Esophagus (tissue), 2 donors: ENCODE results near the gene PAPLN. TPM values are rescaled to one million over a fixed set of nuclear protein-coding genes. Genes with fewer than 3 reads are reported as not detected.

Experiments
- H3K27ac ChIP-seq, 2 donors: one replicate each; pipeline ENCODE4 v1.5.1; 2013; ENCODE audit warnings: low read depth in 2 of 2, mild to moderate bottlenecking in 2 of 2, inconsistent platforms in 1 of 2, low read length in 1 of 2, moderate library complexity in 1 of 2
- H3K27me3 ChIP-seq, 2 donors: one replicate each; pipeline ENCODE4 v1.6.1; 2013; ENCODE audit warnings: low read length in 2 of 2, control low read depth in 1 of 2, mild to moderate bottlenecking in 1 of 2; ENCODE audit not compliant: insufficient read depth in 2 of 2, control insufficient read depth in 1 of 2
- H3K36me3 ChIP-seq, 2 donors: one replicate each; pipeline ENCODE4 v1.6.1; 2013; ENCODE audit warnings: low read length in 1 of 2; ENCODE audit not compliant: control insufficient read depth in 2 of 2, insufficient read depth in 2 of 2
- H3K4me1 ChIP-seq, 2 donors: one replicate each; pipeline ENCODE4 v1.6.1; 2013; ENCODE audit warnings: low read length in 1 of 2; ENCODE audit not compliant: control insufficient read depth in 2 of 2, insufficient read depth in 2 of 2
- H3K4me3 ChIP-seq, 2 donors: one replicate each; pipeline ENCODE4 v1.5.1; 2013; ENCODE audit warnings: low read length in 2 of 2, mild to moderate bottlenecking in 2 of 2, low read depth in 1 of 2, moderate library complexity in 1 of 2
- H3K9me3 ChIP-seq, 2 donors: one replicate each; pipeline ENCODE4 v1.6.1; 2013; ENCODE audit warnings: mild to moderate bottlenecking in 2 of 2, low read depth in 1 of 2, low read length in 1 of 2, moderate library complexity in 1 of 2; ENCODE audit not compliant: control insufficient read depth in 2 of 2, insufficient read depth in 1 of 2
- WGBS, 2 donors: extraction: QIAGEN DNeasy Blood & Tissue Kit; methylation state at CpG; one replicate each; pipeline ENCODE4 v1.1.7; 2013; 5-methylcytosine and 5-hydroxymethylcytosine counted together
- polyA plus RNA-seq, 2 donors: library from polyadenylated mRNA; stranded (reverse); fragments of 200-250 nt; gene quantifications; one replicate each; pipeline ENCODE4 v1.2.3, GENCODE V29; 2013
- donor health status: healthy with polysubstance abuse.
- donor health status: Bipolar disorder and iron deficiency.

The PAPLN gene
- polyA plus RNA-seq, 2 donors, result 3.9 to 7.5 TPM

GRCh38 chr14:73277376-73277775 is 40.1 kb downstream of the PAPLN start:
- no peak overlapping the region for H3K27ac ChIP-seq
- H3K9me3 ChIP-seq, result no peaks in the 10 kb centered on the region
- 80 to 96% methylated on average over 2 of the region's 2 CpGs for WGBS, 2 donors
- H3K4me3 ChIP-seq, result no peak overlapping the region
- H3K4me1 ChIP-seq, result no peaks in the 10 kb centered on the region
- no peaks in the 10 kb centered on the region for H3K27me3 ChIP-seq
- peaks cover 20 to 21% of the 10 kb centered on the region in 2 donors for H3K36me3 ChIP-seq

- 95 to 96% methylated on average over 5 of the region's 5 CpGs for WGBS, 2 donors
- no peak overlapping the region for H3K27ac ChIP-seq
- no peak overlapping the region for H3K4me3 ChIP-seq
- H3K27me3 ChIP-seq, result no peaks in the 10 kb centered on the region
- H3K4me1 ChIP-seq, result no peaks in the 10 kb centered on the region
- peaks cover 18 to 24% of the 10 kb centered on the region in 2 donors for H3K36me3 ChIP-seq
- H3K9me3 ChIP-seq, result no peaks in the 10 kb centered on the region
These were observed 43.6 kb downstream of the PAPLN start for GRCh38 chr14:73280903-73281302.

- H3K27me3 ChIP-seq, result no peaks in the 10 kb centered on the region
- H3K36me3 ChIP-seq, result peaks cover 7 to 14% of the 10 kb centered on the region in 2 donors
- H3K27ac ChIP-seq, result no peak overlapping the region
- no peaks in the 10 kb centered on the region for H3K4me1 ChIP-seq
- no peak overlapping the region for H3K4me3 ChIP-seq
- H3K9me3 ChIP-seq, result no peaks in the 10 kb centered on the region
- WGBS, 2 donors, result 56 to 65% methylated on average over 12 of the region's 12 CpGs
These were observed 46.5 kb downstream of the PAPLN start for GRCh38 chr14:73283608-73284379.

GRCh38 chr14:73285979-73286378 is 48.7 kb downstream of the PAPLN start:
- Histone ChIP-seq H3K9me3 (no peaks in the 10 kb centered on the region), H3K27me3 (no peaks in the 10 kb centered on the region), H3K27ac (no peak overlapping the region), H3K4me1 (no peaks in the 10 kb centered on the region), H3K36me3 (peaks cover 7 to 11% of the 10 kb centered on the region in 2 donors), H3K4me3 (no peak overlapping the region)
- 81 to 88% methylated on average over 1 of the region's 1 CpG for WGBS, 2 donors

GRCh38 chr14:73286598-73286997 is 49.3 kb downstream of the PAPLN start:
- Histone ChIP-seq H3K4me3 (no peak overlapping the region), H3K9me3 (no peaks in the 10 kb centered on the region), H3K4me1 (no peaks in the 10 kb centered on the region), H3K27me3 (no peaks in the 10 kb centered on the region), H3K36me3 (peaks cover 7 to 10% of the 10 kb centered on the region in 2 donors), H3K27ac (no peak overlapping the region)
- 92 to 95% methylated on average over 2 of the region's 2 CpGs for WGBS, 2 donors

- no peaks in the 10 kb centered on the region for H3K27me3 ChIP-seq
- 90% methylated on average over 5 of the region's 5 CpGs for WGBS, 2 donors
- no peaks in the 10 kb centered on the region for H3K9me3 ChIP-seq
- no peak overlapping the region for H3K4me3 ChIP-seq
- H3K36me3 ChIP-seq, result peaks cover 5 to 8% of the 10 kb centered on the region in 2 donors
- no peak overlapping the region for H3K27ac ChIP-seq
- H3K4me1 ChIP-seq, result no peaks in the 10 kb centered on the region
These were observed 49.8 kb downstream of the PAPLN start for GRCh38 chr14:73287071-73287470.

GRCh38 chr14:73289308-73289707 is 52.0 kb downstream of the PAPLN start:
- no peaks in the 10 kb centered on the region for H3K4me1 ChIP-seq
- no peak overlapping the region for H3K27ac ChIP-seq
- no peaks in the 10 kb centered on the region for H3K9me3 ChIP-seq
- peaks cover 0 to 2% of the 10 kb centered on the region in 2 donors for H3K36me3 ChIP-seq
- no peak overlapping the region for H3K4me3 ChIP-seq
- 63 to 65% methylated on average over 3 of the region's 3 CpGs for WGBS, 2 donors
- no peaks in the 10 kb centered on the region for H3K27me3 ChIP-seq

- no peak overlapping the region for H3K27ac ChIP-seq
- H3K9me3 ChIP-seq, result no peaks in the 10 kb centered on the region
- H3K4me3 ChIP-seq, result no peak overlapping the region
- no peaks in the 10 kb centered on the region for H3K27me3 ChIP-seq
- 64 to 65% methylated on average over 3 of the region's 3 CpGs for WGBS, 2 donors
- no peaks in the 10 kb centered on the region for H3K4me1 ChIP-seq
- peaks cover 0 to 2% of the 10 kb centered on the region in 2 donors for H3K36me3 ChIP-seq
These were observed 52.4 kb downstream of the PAPLN start for GRCh38 chr14:73289729-73290128.

- peaks cover 0 to 2% of the 10 kb centered on the region in 2 donors for H3K36me3 ChIP-seq
- no peak overlapping the region for H3K4me3 ChIP-seq
- no peaks in the 10 kb centered on the region for H3K27me3 ChIP-seq
- no peaks in the 10 kb centered on the region for H3K4me1 ChIP-seq
- no peaks in the 10 kb centered on the region for H3K9me3 ChIP-seq
- no peak overlapping the region for H3K27ac ChIP-seq
- WGBS, 2 donors, result 65 to 66% methylated on average over 4 of the region's 4 CpGs
These were observed 53.0 kb downstream of the PAPLN start for GRCh38 chr14:73290279-73290678.
